HG03575 (cell line): ENCODE data around the gene AMBN.
"Not testable (repeated sequence)": the region's sequence is repeated elsewhere in the genome, so short reads cannot be mapped to it uniquely, and the experiment has no call there.

Experiments used
- ATAC-seq: cut with Tn5 transposase; IDR thresholded peaks from one replicate; pipeline ENCODE4 v1.9.1; 2021; ENCODE audit not compliant: unreplicated experiment, insufficient number of reproducible peaks, low FRiP score; ENCODE audit errors: extremely low read depth

The AMBN gene

GRCh38 chr4:70603856-70604255, 11.8 kb downstream of the AMBN start:
- no peak for ATAC-seq

- no peak for ATAC-seq
These were observed 14.4 kb downstream of the AMBN start for GRCh38 chr4:70606459-70606858.

- ATAC-seq, result no peak
These were observed 15.3 kb downstream of the AMBN start for GRCh38 chr4:70607334-70607853.

GRCh38 chr4:70608324-70608723, 16.3 kb downstream of the AMBN start:
- no peak for ATAC-seq

GRCh38 chr4:70613306-70614183, 21.5 kb downstream of the AMBN start:
- ATAC-seq, result no peak

- no peak for ATAC-seq
These were observed 22.1 kb downstream of the AMBN start for GRCh38 chr4:70614184-70614555.

- no peak for ATAC-seq
These were observed 27.2 kb downstream of the AMBN start for GRCh38 chr4:70619288-70619687.

- no peak for ATAC-seq
These were observed 27.7 kb downstream of the AMBN start for GRCh38 chr4:70619778-70620177.

- ATAC-seq, result no peak
These were observed 31.3 kb downstream of the AMBN start for GRCh38 chr4:70623323-70623722.

- ATAC-seq, result no peak
These were observed 32.3 kb downstream of the AMBN start for GRCh38 chr4:70624226-70624793.

- ATAC-seq, result no peak
These were observed 35.6 kb downstream of the AMBN start for GRCh38 chr4:70627620-70628019.

GRCh38 chr4:70628444-70628843, 36.4 kb downstream of the AMBN start, which contains the start of gene ENAM:
ENAM (plus strand) TSS chr4:70628744; CDS start chr4:70629501, 757 bp downstream.
- ATAC-seq, result no peak

- no peak for ATAC-seq
These were observed 37.5 kb downstream of the AMBN start for GRCh38 chr4:70629469-70630090.

GRCh38 chr4:70630162-70630561, 38.1 kb downstream of the AMBN start:
- ATAC-seq, result no peak

GRCh38 chr4:70632028-70632427, 40.0 kb downstream of the AMBN start:
- ATAC-seq, result no peak

- no peak for ATAC-seq
These were observed 42.4 kb downstream of the AMBN start for GRCh38 chr4:70634482-70634881.

GRCh38 chr4:70637239-70637913, 45.3 kb downstream of the AMBN start:
- no peak for ATAC-seq

GRCh38 chr4:70640192-70640591, 48.1 kb downstream of the AMBN start:
- peak; percentile 83 for ATAC-seq

- not testable (repeated sequence) for ATAC-seq
These were observed 58.7 kb downstream of the AMBN start for GRCh38 chr4:70650741-70651140.
